Measurements from ENCODE around the gene IMMP2L.

IMMP2L gene

GRCh38 chr7:110780712-110781111 is 781.6 kb downstream of the IMMP2L start:
- no peak for DNase-seq (ENCODE audit: extremely low read depth, insufficient read length)
- TF ChIP-seq, protein P1, sequence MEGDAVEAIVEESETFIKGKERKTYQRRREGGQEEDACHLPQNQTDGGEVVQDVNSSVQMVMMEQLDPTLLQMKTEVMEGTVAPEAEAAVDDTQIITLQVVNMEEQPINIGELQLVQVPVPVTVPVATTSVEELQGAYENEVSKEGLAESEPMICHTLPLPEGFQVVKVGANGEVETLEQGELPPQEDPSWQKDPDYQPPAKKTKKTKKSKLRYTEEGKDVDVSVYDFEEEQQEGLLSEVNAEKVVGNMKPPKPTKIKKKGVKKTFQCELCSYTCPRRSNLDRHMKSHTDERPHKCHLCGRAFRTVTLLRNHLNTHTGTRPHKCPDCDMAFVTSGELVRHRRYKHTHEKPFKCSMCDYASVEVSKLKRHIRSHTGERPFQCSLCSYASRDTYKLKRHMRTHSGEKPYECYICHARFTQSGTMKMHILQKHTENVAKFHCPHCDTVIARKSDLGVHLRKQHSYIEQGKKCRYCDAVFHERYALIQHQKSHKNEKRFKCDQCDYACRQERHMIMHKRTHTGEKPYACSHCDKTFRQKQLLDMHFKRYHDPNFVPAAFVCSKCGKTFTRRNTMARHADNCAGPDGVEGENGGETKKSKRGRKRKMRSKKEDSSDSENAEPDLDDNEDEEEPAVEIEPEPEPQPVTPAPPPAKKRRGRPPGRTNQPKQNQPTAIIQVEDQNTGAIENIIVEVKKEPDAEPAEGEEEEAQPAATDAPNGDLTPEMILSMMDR (IDR thresholded peaks at IDR 0.05; ENCODE audit: insufficient read depth, low read length, poor library complexity, severe bottlenecking): no peak
- Histone ChIP-seq H3K27me3 (replicated peaks; ENCODE audit: control insufficient read depth, insufficient read depth, low read length) (no peaks in the 10 kb centered on the region), H3K36me3 (ENCODE audit: control insufficient read depth, insufficient read depth, low read length) (no peaks in the 10 kb centered on the region), H3K4me3 (replicated peaks; ENCODE audit: low read depth, low read length) (no peak overlapping the region)

DNA sequence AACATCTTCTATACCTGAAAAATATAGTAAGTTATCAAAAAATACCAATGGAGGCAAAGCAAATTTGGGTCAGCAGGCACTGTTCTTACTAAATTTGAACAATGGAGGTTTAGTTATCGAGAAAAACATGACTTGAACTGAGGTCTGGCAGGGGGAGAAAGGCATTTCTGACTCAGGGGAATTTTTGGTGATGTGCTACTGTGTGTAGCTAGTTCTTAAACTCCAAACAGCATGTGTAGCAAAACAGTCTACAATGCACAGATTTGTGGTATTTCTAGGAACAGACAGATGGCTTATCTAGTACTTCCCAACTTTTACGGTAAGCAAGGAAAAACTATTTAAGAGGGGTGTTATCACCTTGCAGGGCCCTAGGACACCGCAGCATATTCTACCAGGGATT is 783.0 kb downstream of the IMMP2L start:
- no peak for DNase-seq (ENCODE audit: extremely low read depth, insufficient read length)

DNA sequence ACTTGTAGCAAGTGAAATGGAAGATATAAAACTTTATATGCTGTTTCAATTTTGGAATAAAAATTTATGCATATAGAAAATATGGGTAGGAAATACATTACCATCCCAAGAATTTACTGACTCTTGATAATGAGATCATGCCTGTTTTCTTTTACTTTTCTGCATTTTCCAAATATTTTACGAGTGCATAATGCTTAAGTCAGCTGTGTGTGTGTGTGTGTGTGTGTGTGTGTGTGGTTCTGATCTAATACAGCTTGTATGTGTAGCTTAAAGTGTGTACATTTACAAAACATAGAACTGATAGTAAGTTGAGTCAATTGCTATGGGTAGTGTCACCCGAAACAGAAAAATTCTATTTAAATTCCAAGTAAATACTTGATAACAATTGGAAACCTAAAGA is 787.2 kb downstream of the IMMP2L start:
- Histone ChIP-seq H3K27me3 (replicated peaks; ENCODE audit: control insufficient read depth, insufficient read depth, low read length) (no peaks in the 10 kb centered on the region), H3K36me3 (ENCODE audit: control insufficient read depth, insufficient read depth, low read length) (no peaks in the 10 kb centered on the region), H3K4me3 (replicated peaks; ENCODE audit: low read depth, low read length) (no peak overlapping the region)
- TF ChIP-seq, protein P1 (IDR thresholded peaks at IDR 0.05; ENCODE audit: insufficient read depth, low read length, poor library complexity, severe bottlenecking): no peak
- no peak for DNase-seq (ENCODE audit: extremely low read depth, insufficient read length)

More for the DNA sequence above, 783.0 kb downstream of the IMMP2L start:
- no peaks in the 10 kb centered on the region for H3K27me3 ChIP-seq (replicated peaks; ENCODE audit: control insufficient read depth, insufficient read depth, low read length)
- H3K4me3 ChIP-seq (replicated peaks; ENCODE audit: low read depth, low read length): no peak overlapping the region
- H3K36me3 ChIP-seq (ENCODE audit: control insufficient read depth, insufficient read depth, low read length): no peaks in the 10 kb centered on the region
- TF ChIP-seq, protein P1 (IDR thresholded peaks at IDR 0.05; ENCODE audit: insufficient read depth, low read length, poor library complexity, severe bottlenecking): no peak

GRCh38 chr7:110774071-110774470 is 788.2 kb downstream of the IMMP2L start:
- TF ChIP-seq, protein P1 (IDR thresholded peaks at IDR 0.05; ENCODE audit: insufficient read depth, low read length, poor library complexity, severe bottlenecking): no peak
- no peak for DNase-seq (ENCODE audit: extremely low read depth, insufficient read length)
- Histone ChIP-seq H3K27me3 (replicated peaks; ENCODE audit: control insufficient read depth, insufficient read depth, low read length) (no peaks in the 10 kb centered on the region), H3K4me3 (replicated peaks; ENCODE audit: low read depth, low read length) (no peak overlapping the region), H3K36me3 (ENCODE audit: control insufficient read depth, insufficient read depth, low read length) (no peaks in the 10 kb centered on the region)

DNA sequence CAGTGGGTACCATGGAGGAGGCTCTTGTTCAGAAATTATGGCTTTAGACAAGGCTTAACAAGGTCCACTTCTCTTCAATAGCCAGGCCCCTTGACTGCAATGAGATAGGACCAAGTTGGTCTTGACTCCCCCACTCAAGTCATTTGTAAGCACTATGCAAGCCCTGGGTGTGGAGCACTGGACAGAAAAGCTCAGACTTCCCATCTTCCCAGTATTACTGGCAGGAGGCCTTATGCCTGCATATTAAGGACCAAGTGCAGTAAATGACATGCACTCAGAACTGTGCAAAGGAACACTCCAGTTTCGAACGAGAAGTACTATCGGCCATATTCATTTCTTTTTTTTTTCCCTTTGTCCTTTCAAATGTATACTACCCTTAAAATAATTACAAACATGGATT is 789.7 kb downstream of the IMMP2L start:
- Histone ChIP-seq H3K36me3 (ENCODE audit: control insufficient read depth, insufficient read depth, low read length) (no peaks in the 10 kb centered on the region), H3K4me3 (replicated peaks; ENCODE audit: low read depth, low read length) (no peak overlapping the region), H3K27me3 (replicated peaks; ENCODE audit: control insufficient read depth, insufficient read depth, low read length) (no peaks in the 10 kb centered on the region)
- DNase-seq (ENCODE audit: extremely low read depth, insufficient read length): no peak
- TF ChIP-seq, protein P1 (IDR thresholded peaks at IDR 0.05; ENCODE audit: insufficient read depth, low read length, poor library complexity, severe bottlenecking): no peak

GRCh38 chr7:110771717-110772116 is 790.6 kb downstream of the IMMP2L start:
- Histone ChIP-seq H3K27me3 (replicated peaks; ENCODE audit: control insufficient read depth, insufficient read depth, low read length) (no peaks in the 10 kb centered on the region), H3K36me3 (ENCODE audit: control insufficient read depth, insufficient read depth, low read length) (no peaks in the 10 kb centered on the region), H3K4me3 (replicated peaks; ENCODE audit: low read depth, low read length) (no peak overlapping the region)
- no peak for DNase-seq (ENCODE audit: extremely low read depth, insufficient read length)
- TF ChIP-seq, protein P1 (IDR thresholded peaks at IDR 0.05; ENCODE audit: insufficient read depth, low read length, poor library complexity, severe bottlenecking): no peak

Measured in GM06990 (cell line).